B cell (primary cell): ENCODE measurements around the gene SELENOV. TPM values are rescaled to one million over a fixed set of nuclear protein-coding genes. Genes with fewer than 3 reads are reported as not detected.

Source experiments
- ATAC-seq: fragments of 200-7000 bp; cut with Tn5 transposase; one replicate; pipeline ENCODE4 v1.10.0; 2021; ENCODE audit warnings: low read depth, mild to moderate bottlenecking, moderate number of reproducible peaks, moderate library complexity
- CTCF ChIA-PET: fragments of 350-600 bp; sonication (Branson Sonifier 250); formaldehyde crosslinking; loops from one replicate; lab custom pipeline; 2021; ENCODE audit warnings: antibody characterized with exemption, inconsistent platforms; lab: Charles Lee
- POLR2A ChIA-PET: fragments of 350-600 bp; sonication (Branson Sonifier 250); formaldehyde crosslinking; loops from one replicate; lab custom pipeline; 2021; ENCODE audit warnings: antibody characterized with exemption; lab: Charles Lee
- DNase-seq: peaks from one replicate; pipeline ENCODE4 v3.0.0; 2013
- H2AFZ ChIP-seq: 2 replicates; pipeline ENCODE4 v1.6.1; 2012; ENCODE audit warnings: mild to moderate bottlenecking, low read depth, low read length; ENCODE audit not compliant: insufficient read depth, poor library complexity, severe bottlenecking
- H3K27ac ChIP-seq, 2 donors: 1 replicate in 1 of 2; 2 replicates in 1 of 2; pipeline ENCODE4 v1.5.1; 2012 to 2013; ENCODE audit warnings: low read length in 2 of 2, mild to moderate bottlenecking in 2 of 2, moderate library complexity in 1 of 2
- H3K27me3 ChIP-seq, 4 experiments: fragments of 200-600 bp in 1 of 4; sonication (generic) in 1 of 4; replicated peaks in 1 of 4; 1 replicate in 2 of 4; 2 replicates in 2 of 4; pipeline versions ENCODE4 v1.6.1 to v1.7.0; 2013 to 2016; ENCODE audit warnings: low read length in 3 of 4, mild to moderate bottlenecking in 2 of 4, mixed read lengths in 1 of 4, moderate library complexity in 1 of 4; ENCODE audit not compliant: insufficient read depth in 4 of 4, control insufficient read depth in 3 of 4; ENCODE audit errors: control extremely low read depth in 1 of 4
- H3K36me3 ChIP-seq, 2 experiments: replicated peaks in 1 of 2; 1 replicate in 1 of 2; 2 replicates in 1 of 2; pipeline versions ENCODE4 v1.6.1 to v1.7.1; 2013; ENCODE audit warnings: low read length in 1 of 2; ENCODE audit not compliant: insufficient read depth in 2 of 2, control insufficient read depth in 1 of 2; ENCODE audit errors: control extremely low read depth in 1 of 2, extremely low read depth in 1 of 2
- H3K4me1 ChIP-seq, 2 donors: fragments of 200-600 bp in 1 of 2; sonication (generic) in 1 of 2; 1 replicate in 1 of 2; 2 replicates in 1 of 2; pipeline versions ENCODE4 v1.5.1 to v1.6.1; 2013 to 2017; ENCODE audit warnings: low read length in 2 of 2; ENCODE audit not compliant: control insufficient read depth in 2 of 2, insufficient read depth in 2 of 2
- H3K4me2 ChIP-seq: replicated peaks from 2 replicates; pipeline ENCODE3; 2012; ENCODE audit warnings: mild to moderate bottlenecking, low read depth, low read length; ENCODE audit not compliant: poor library complexity, severe bottlenecking
- H3K4me3 ChIP-seq, 5 experiments: fragments of 200-600 bp in 1 of 5; sonication (generic) in 1 of 5; 1 replicate in 3 of 5; 2 replicates in 2 of 5; pipeline versions ENCODE4 v1.5.1 to v1.7.0; 2011 to 2016; ENCODE audit warnings: low read length in 4 of 5, mild to moderate bottlenecking in 4 of 5, low read depth in 2 of 5, control low read depth in 1 of 5, moderate library complexity in 1 of 5; ENCODE audit not compliant: insufficient read depth in 1 of 5; ENCODE audit errors: control extremely low read depth in 1 of 5, extremely low read depth in 1 of 5
- H3K79me2 ChIP-seq: fragments of 200-600 bp; sonication (generic); one replicate; pipeline ENCODE4 v1.6.0; 2016; ENCODE audit warnings: low read length; ENCODE audit not compliant: control insufficient read depth, insufficient read depth
- H3K9ac ChIP-seq: fragments of 200-600 bp; sonication (generic); 2 replicates; pipeline ENCODE4 v1.6.1; 2017; ENCODE audit warnings: mild to moderate bottlenecking, low read length, moderate library complexity
- H3K9me3 ChIP-seq, 3 donors: one replicate each; pipeline versions ENCODE4 v1.6.1 to v1.7.1; 2013; ENCODE audit warnings: low read length in 2 of 3; ENCODE audit not compliant: control insufficient read depth in 2 of 3, insufficient read depth in 1 of 3; ENCODE audit errors: control extremely low read depth in 1 of 3
- H4K20me1 ChIP-seq: 2 replicates; pipeline ENCODE4 v1.6.0; 2012; ENCODE audit warnings: mild to moderate bottlenecking, low read length; ENCODE audit not compliant: insufficient read depth, control insufficient read depth, poor library complexity, severe bottlenecking
- H3K27ac Mint-ChIP-seq: one replicate; pipeline ENCODE4 v1.8.0; 2021; ENCODE audit warnings: mixed read lengths
- H3K27me3 Mint-ChIP-seq: one replicate; pipeline ENCODE4 v1.8.0; 2021; ENCODE audit warnings: mixed read lengths
- H3K4me1 Mint-ChIP-seq: one replicate; pipeline ENCODE4 v1.8.0; 2021; ENCODE audit warnings: mixed read lengths
- H3K4me3 Mint-ChIP-seq: one replicate; pipeline ENCODE4 v1.8.0; 2021; ENCODE audit warnings: mixed read lengths
- H3K9me3 Mint-ChIP-seq: one replicate; pipeline ENCODE4 v1.8.0; 2022; ENCODE audit warnings: mixed read lengths; ENCODE audit not compliant: insufficient read depth
- CTCF ChIP-seq: fragments of 200-600 bp; IDR thresholded peaks from one replicate; pipeline ENCODE4 v1.8.0; 2022; ENCODE audit warnings: antibody characterized with exemption, mild to moderate bottlenecking
- EZH2 ChIP-seq: IDR thresholded peaks from 2 replicates; pipeline ENCODE4 v1.6.1; 2012; ENCODE audit warnings: borderline replicate concordance, low read depth, mild to moderate bottlenecking, moderate library complexity, low read length; ENCODE audit not compliant: insufficient read depth, poor library complexity, severe bottlenecking
- WGBS: methylation state at CpG from one replicate; pipeline ENCODE4 v1.1.5; 2013; ENCODE audit warnings: missing lambda C conversion rate; ENCODE audit not compliant: insufficient coverage; 5-methylcytosine and 5-hydroxymethylcytosine counted together
- intact Hi-C: fragments of 100-400 bp; cut with micrococcal nuclease; formaldehyde crosslinking; loops from one replicate; pipeline ENCODE4 v1.10.0; 2022
- polyA plus RNA-seq: library from polyadenylated mRNA; depleted of rRNA; stranded (reverse); fragments of >200 nt; gene quantifications from 2 replicates; pipeline ENCODE4 v1.2.3, GENCODE V29; 2012
- total RNA-seq, 2 donors: library from RNA; stranded (reverse); fragments of 120-200 nt in 1 of 2; gene quantifications; 1 replicate in 1 of 2; 2 replicates in 1 of 2; pipeline versions ENCODE4 v1.2.3 to v1.2.4, GENCODE V29; 2013 to 2022

SELENOV gene
- total and polyA plus RNA-seq, 2 donors (not counting 1 experiment from before 2014, with no cell fraction given) = not detected

DNA sequence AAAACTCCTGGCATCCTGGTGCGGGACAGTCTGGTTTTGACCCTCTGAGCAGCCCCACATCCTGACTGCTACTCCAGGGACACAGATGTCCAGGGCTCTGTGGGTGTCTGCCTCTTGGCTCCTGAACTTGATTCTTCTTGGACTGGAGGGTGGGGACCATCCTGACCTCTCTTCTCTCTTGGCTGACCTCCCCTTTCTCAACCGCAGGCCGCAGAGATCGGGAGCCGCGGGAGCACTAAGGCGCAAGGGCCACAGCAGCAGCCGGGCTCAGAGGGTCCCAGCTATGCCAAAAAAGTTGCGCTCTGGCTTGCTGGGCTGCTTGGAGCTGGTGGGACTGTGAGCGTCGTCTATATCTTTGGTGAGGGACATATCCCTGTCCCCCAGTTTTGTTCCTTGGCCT is 33.3 kb upstream of the SELENOV start:
- Histone ChIP-seq H3K36me3 (peaks cover 4 to 20% of the 10 kb centered on the region in 2 experiments), H3K4me3 (peak overlapping the region; percentile 43 to 95 (median 89)), H3K9me3 (no peaks in the 10 kb centered on the region), H3K27me3 (no peaks in the 10 kb centered on the region), H3K79me2 (peaks cover 24% of the 10 kb centered on the region), H4K20me1 (peaks cover 5% of the 10 kb centered on the region), H2AFZ (no peak overlapping the region), H3K9ac (peak overlapping the region; percentile 93), H3K4me1 (peaks cover 14 to 21% of the 10 kb centered on the region in 2 donors), H3K4me2 (peak overlapping the region; percentile 89), H3K27ac (peak overlapping the region in 1 of 2 donors; percentile 84)
- H3K27me3 Mint-ChIP-seq = no peaks in the 10 kb centered on the region
- ChIA-PET POLR2A (no interaction called here), CTCF (no interaction called here)
- ATAC-seq = no peak
- no peak for DNase-seq
- TF ChIP-seq CTCF = no peak
- no peak for TF ChIP-seq EZH2
- peak overlapping the region; percentile 94 for H3K27ac Mint-ChIP-seq
- WGBS = 89% methylated on average over 10 of the region's 11 CpGs
- intact Hi-C loops = loop anchor here (2.0 kb wide), 1 partner anchor 17 kb away; the partner anchor contains the start of gene DLL3
- peak overlapping the region; percentile 96 for H3K4me3 Mint-ChIP-seq
- H3K9me3 Mint-ChIP-seq = no peaks in the 10 kb centered on the region
- peaks cover 25% of the 10 kb centered on the region for H3K4me1 Mint-ChIP-seq

DNA sequence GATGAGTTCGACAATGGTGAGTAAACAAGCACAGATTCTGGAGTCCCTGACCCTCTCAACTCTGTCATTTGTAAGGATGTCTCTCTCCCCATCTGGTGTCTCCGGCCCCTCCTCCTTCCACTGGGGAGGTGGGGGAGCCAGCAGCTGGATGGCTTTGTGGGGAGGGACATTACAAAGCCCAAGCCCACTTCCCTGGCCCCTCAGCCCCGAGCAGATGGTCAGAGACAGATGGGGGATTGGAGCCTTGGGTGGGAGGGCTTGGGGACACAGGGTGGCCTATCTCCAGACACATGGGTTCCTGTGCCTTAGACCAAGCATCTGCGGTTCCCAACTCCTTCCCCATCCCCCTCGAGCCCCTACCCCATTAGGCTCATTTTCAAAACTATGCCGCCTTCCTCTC is 31.8 kb upstream of the SELENOV start:
- no peaks in the 10 kb centered on the region for H3K9me3 ChIP-seq
- ChIA-PET CTCF (interaction anchor here (1.0 kb wide), 1 partner anchor 9 kb away, joined by 3 read pairs; no protein-coding TSS in a partner anchor), POLR2A (interaction anchor here (0.6 kb wide), 1 partner anchor 125 kb away, joined by 4 read pairs; no protein-coding TSS in a partner anchor)
- ATAC-seq = no peak
- no peaks in the 10 kb centered on the region for H3K9me3 Mint-ChIP-seq
- no peak for TF ChIP-seq CTCF
- no peak for TF ChIP-seq EZH2
- H3K4me1 Mint-ChIP-seq = peaks cover 25% of the 10 kb centered on the region
- no peak overlapping the region for H3K4me3 ChIP-seq
- peaks cover 24% of the 10 kb centered on the region for H3K79me2 ChIP-seq
- H3K4me3 Mint-ChIP-seq = peak overlapping the region; percentile 59
- H3K4me2 ChIP-seq = no peak overlapping the region
- peaks cover 14 to 21% of the 10 kb centered on the region in 2 donors for H3K4me1 ChIP-seq
- no peaks in the 10 kb centered on the region for H3K27me3 Mint-ChIP-seq
- no peak overlapping the region for H3K27ac ChIP-seq
- H3K27ac Mint-ChIP-seq = no peak overlapping the region
- no CpG with 5 or more reads among the region's 6 CpGs for WGBS
- DNase-seq = no peak
- no peak overlapping the region for H3K9ac ChIP-seq
- peaks cover 5 to 28% of the 10 kb centered on the region in 2 experiments for H3K36me3 ChIP-seq
- H4K20me1 ChIP-seq = peaks cover 5% of the 10 kb centered on the region
- intact Hi-C loops = no loop called here
- H3K27me3 ChIP-seq = no peaks in the 10 kb centered on the region
- no peak overlapping the region for H2AFZ ChIP-seq
